Sigmoid colon (tissue), 4 donors: ENCODE data around the gene IRGC.
"Not testable (repeated sequence)": the region's sequence is repeated elsewhere in the genome, so short reads cannot be mapped to it uniquely, and the experiment has no call there.

Experiments used
- POLR2AphosphoS5 ChIP-seq, 4 donors: sonication (generic); formaldehyde crosslinking; IDR thresholded peaks; one replicate each; pipeline ENCODE4 v1.6.1; 2017; ENCODE audit warnings: antibody characterized with exemption in 4 of 4
- TF ChIP-seq, protein P1 (sequence below), 4 experiments: fragments of 450-650 bp in 3 of 4; fragments of 200-600 bp in 1 of 4; IDR thresholded peaks; one replicate each; pipeline ENCODE4 v1.5.1; 2016 to 2019; ENCODE audit warnings: antibody characterized with exemption in 4 of 4, mild to moderate bottlenecking in 3 of 4, moderate library complexity in 2 of 4

DNA sequence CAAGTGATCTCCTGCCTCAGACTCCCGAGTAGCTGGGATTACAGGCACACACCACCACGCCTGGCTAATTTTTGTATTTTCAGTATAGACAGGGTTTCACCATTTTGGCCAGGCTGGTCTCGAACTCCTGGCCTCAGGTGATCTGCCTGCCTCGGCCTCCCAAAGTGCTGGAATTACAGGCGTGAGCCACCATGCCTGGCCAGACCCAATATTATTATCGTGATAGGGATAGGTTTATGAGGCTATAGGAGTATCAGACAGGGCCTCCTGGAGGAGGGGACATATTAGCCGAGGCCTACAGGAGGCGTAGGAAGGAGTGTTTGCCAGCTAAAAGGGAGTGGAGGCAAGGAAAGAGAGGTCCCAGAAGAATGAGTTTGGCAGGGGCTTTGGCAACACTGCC is 48.8 kb downstream of the IRGC start:
- TF ChIP-seq, protein P1, sequence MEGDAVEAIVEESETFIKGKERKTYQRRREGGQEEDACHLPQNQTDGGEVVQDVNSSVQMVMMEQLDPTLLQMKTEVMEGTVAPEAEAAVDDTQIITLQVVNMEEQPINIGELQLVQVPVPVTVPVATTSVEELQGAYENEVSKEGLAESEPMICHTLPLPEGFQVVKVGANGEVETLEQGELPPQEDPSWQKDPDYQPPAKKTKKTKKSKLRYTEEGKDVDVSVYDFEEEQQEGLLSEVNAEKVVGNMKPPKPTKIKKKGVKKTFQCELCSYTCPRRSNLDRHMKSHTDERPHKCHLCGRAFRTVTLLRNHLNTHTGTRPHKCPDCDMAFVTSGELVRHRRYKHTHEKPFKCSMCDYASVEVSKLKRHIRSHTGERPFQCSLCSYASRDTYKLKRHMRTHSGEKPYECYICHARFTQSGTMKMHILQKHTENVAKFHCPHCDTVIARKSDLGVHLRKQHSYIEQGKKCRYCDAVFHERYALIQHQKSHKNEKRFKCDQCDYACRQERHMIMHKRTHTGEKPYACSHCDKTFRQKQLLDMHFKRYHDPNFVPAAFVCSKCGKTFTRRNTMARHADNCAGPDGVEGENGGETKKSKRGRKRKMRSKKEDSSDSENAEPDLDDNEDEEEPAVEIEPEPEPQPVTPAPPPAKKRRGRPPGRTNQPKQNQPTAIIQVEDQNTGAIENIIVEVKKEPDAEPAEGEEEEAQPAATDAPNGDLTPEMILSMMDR (IDR thresholded peaks at IDR 0.05) = not testable (repeated sequence)
- TF ChIP-seq POLR2AphosphoS5 (IDR thresholded peaks at IDR 0.05) = not testable (repeated sequence)
